HepG2 (cell line): ENCODE results near the gene COPE. TPM values are rescaled to one million over a fixed set of nuclear protein-coding genes. Genes with fewer than 3 reads are reported as not detected.
A peak's percentile ranks its signal among the peaks of the same experiment; 100 is the strongest.

ENCODE experiments used
- CREB1 ChIP-seq, 2 experiments: fragments of 450-650 bp in 1 of 2; IDR thresholded peaks; 2 replicates each; pipeline ENCODE4 v1.6.1; 2016 to 2017; ENCODE audit warnings: control low read depth in 1 of 2, mild to moderate bottlenecking in 1 of 2, missing compliant biosample characterization in 1 of 2, missing genetic modification characterization in 1 of 2
- GABPA ChIP-seq, 2 experiments: IDR thresholded peaks; 2 replicates each; pipeline ENCODE4 v1.6.1; 2011 to 2016; ENCODE audit warnings: low read depth in 2 of 2, low read length in 1 of 2, missing biosample characterization in 1 of 2, missing genetic modification characterization in 1 of 2
- HNRNPH1 ChIP-seq: fragments of 200-400 bp; formaldehyde crosslinking; optimal IDR thresholded peaks from 2 replicates; pipeline ENCODE3; 2017; ENCODE audit warnings: mild to moderate bottlenecking, low read depth, low read length
- MEIS2 ChIP-seq: sonication (generic); formaldehyde crosslinking; IDR thresholded peaks from 2 replicates; pipeline ENCODE4 v1.9.0; 2021; ENCODE audit warnings: mild to moderate bottlenecking, missing genetic modification reagents
- ONECUT2 ChIP-seq: sonication (generic); formaldehyde crosslinking; IDR thresholded peaks from 2 replicates; pipeline ENCODE4 v1.4.0; 2020; ENCODE audit warnings: missing genetic modification reagents
- POLR2A ChIP-seq, 2 experiments: IDR thresholded peaks; 2 replicates each; pipeline ENCODE4 v1.6.1; 2011; ENCODE audit warnings: low read depth in 2 of 2, low read length in 2 of 2, mild to moderate bottlenecking in 1 of 2, moderate library complexity in 1 of 2; ENCODE audit not compliant: insufficient read depth in 1 of 2
- RBM22 ChIP-seq: fragments of 200-400 bp; formaldehyde crosslinking; optimal IDR thresholded peaks from 2 replicates; pipeline ENCODE3; 2017; ENCODE audit warnings: mild to moderate bottlenecking, low read length, moderate library complexity
- SMAD1 ChIP-seq: sonication (generic); formaldehyde crosslinking; IDR thresholded peaks from 2 replicates; pipeline ENCODE4 v1.4.0; 2020; ENCODE audit warnings: missing genetic modification reagents, low read depth, mild to moderate bottlenecking, borderline replicate concordance
- SNAPC5 ChIP-seq: sonication (generic); formaldehyde crosslinking; IDR thresholded peaks from 2 replicates; pipeline ENCODE4 v1.8.1; 2023; ENCODE audit warnings: mild to moderate bottlenecking, missing genetic modification reagents, borderline replicate concordance
- ZC3H4 ChIP-seq: sonication (generic); formaldehyde crosslinking; IDR thresholded peaks from 2 replicates; pipeline ENCODE4 v1.4.0; 2020; ENCODE audit warnings: missing genetic modification reagents, borderline replicate concordance
- ZNF142 ChIP-seq: sonication (generic); formaldehyde crosslinking; IDR thresholded peaks from 2 replicates; pipeline ENCODE4 v1.4.0; 2020; ENCODE audit warnings: missing genetic modification reagents
- ZNF570 ChIP-seq: sonication (generic); formaldehyde crosslinking; IDR thresholded peaks from 2 replicates; pipeline ENCODE4 v1.4.0; 2020; ENCODE audit warnings: mild to moderate bottlenecking, missing genetic modification reagents, borderline replicate concordance
- ZNF615 ChIP-seq: sonication (generic); formaldehyde crosslinking; IDR thresholded peaks from 2 replicates; pipeline ENCODE4 v1.5.0; 2020; ENCODE audit warnings: mild to moderate bottlenecking, missing genetic modification reagents, borderline replicate concordance
- ZNF761 ChIP-seq: sonication (generic); formaldehyde crosslinking; conservative IDR thresholded peaks from 2 replicates; pipeline ENCODE4 v1.4.0; 2020; ENCODE audit warnings: mild to moderate bottlenecking, missing genetic modification reagents
- ZNF775 ChIP-seq: sonication (generic); formaldehyde crosslinking; IDR thresholded peaks from 2 replicates; pipeline ENCODE4 v1.4.0; 2020; ENCODE audit warnings: missing genetic modification reagents, mild to moderate bottlenecking, moderate library complexity, borderline replicate concordance
- polyA plus RNA-seq, 8 experiments: library from polyadenylated mRNA; depleted of rRNA in 3 of 8; stranded (reverse) in 7 of 8; unstranded in 1 of 8; fragments of >200 nt; fragmentation: Illumina TruSeq in 4 of 8; extraction: Trizol in 4 of 8; gene quantifications; 2 replicates each; pipeline versions ENCODE4 v1.2.1 to v1.2.3, GENCODE V29; 2011 to 2016; ENCODE audit warnings: low read depth in 4 of 8, missing spikeins in 1 of 8, mixed read lengths in 1 of 8; ENCODE audit not compliant: insufficient read depth in 1 of 8
- total RNA-seq, 5 experiments: library from RNA; depleted of rRNA; stranded (reverse); fragments of >200 nt; fragmentation: Illumina TruSeq; extraction: Trizol; gene quantifications; 2 replicates each; pipeline ENCODE4 v1.2.3, GENCODE V29; 2016; ENCODE audit warnings: low read depth in 1 of 5

COPE gene
- total and polyA plus RNA-seq, 2 of the 13 experiments (the other 11 are each of a cell fraction or from before 2014, with no cell fraction given), result 189 to 205 TPM

GRCh38 chr19:18939922-18940768 is 21.0 kb upstream of the COPE start (continued):
- no peak for TF ChIP-seq ZNF142
- TF ChIP-seq POLR2A (IDR thresholded peaks at IDR 0.05; ENCODE audit: insufficient read depth in 1 of 2, low read depth in 2 of 2, low read length in 2 of 2), result no peak
- TF ChIP-seq ZNF615 (CRISPR knock-in tag), result no peak
- 0 out of 2 replicates have a peak, but pooled peaks have one; percentile 11 for TF ChIP-seq GABPA (IDR thresholded peaks at IDR 0.05; ENCODE audit: low read depth, low read length)
- TF ChIP-seq GABPA (CRISPR knock-in tag; IDR thresholded peaks at IDR 0.05; ENCODE audit: low read depth), result no peak
- no peak for TF ChIP-seq MEIS2 (CRISPR knock-in tag)
- no peak for TF ChIP-seq ZC3H4 (CRISPR knock-in tag)
- TF ChIP-seq HNRNPH1, result no peak
- no peak for TF ChIP-seq SMAD1 (CRISPR knock-in tag)
- TF ChIP-seq ZNF570 (CRISPR knock-in tag), result no peak
- no peak for TF ChIP-seq SNAPC5 (CRISPR knock-in tag)
- TF ChIP-seq ZNF761, result no peak
- no peak for TF ChIP-seq CREB1 (IDR thresholded peaks at IDR 0.05)
- TF ChIP-seq CREB1 (CRISPR knock-in tag; IDR thresholded peaks at IDR 0.05), result no peak
- TF ChIP-seq RBM22, result no peak
- no peak for TF ChIP-seq ONECUT2 (CRISPR knock-in tag)
- TF ChIP-seq ZNF775 (CRISPR knock-in tag), result no peak
